PFSK-1 (cell line): ENCODE data around the gene CAPN10.

Experiments
- FOXP2 ChIP-seq: optimal IDR thresholded peaks from 2 replicates; pipeline ENCODE3; 2011; ENCODE audit warnings: borderline replicate concordance, control low read depth, inconsistent platforms; ENCODE audit not compliant: insufficient read depth; ENCODE audit errors: extremely low read length, extremely low read depth
- POLR2AphosphoS5 ChIP-seq: IDR thresholded peaks from 2 replicates; pipeline ENCODE4 v1.6.1; 2012; ENCODE audit warnings: low read depth, mild to moderate bottlenecking, control low read depth, low read length, moderate library complexity
- TAF1 ChIP-seq: IDR thresholded peaks from 2 replicates; pipeline ENCODE4 v1.6.1; 2012; ENCODE audit warnings: low read length, control low read depth, borderline replicate concordance; ENCODE audit not compliant: insufficient read depth
- TF ChIP-seq, protein P1 (sequence below), 2 experiments: IDR thresholded peaks; 2 replicates each; pipeline versions ENCODE4 v1.6.1 to v1.8.0; 2011 to 2012; ENCODE audit warnings: low read depth in 2 of 2, low read length in 2 of 2, control low read depth in 1 of 2, inconsistent platforms in 1 of 2, mild to moderate bottlenecking in 1 of 2, moderate library complexity in 1 of 2; ENCODE audit not compliant: insufficient read depth in 1 of 2

- TF ChIP-seq POLR2AphosphoS5 (peak; percentile 84), TAF1 (0 out of 2 replicates have a peak, but pooled peaks have one; percentile 42), FOXP2 (no peak)
- TF ChIP-seq, protein P1, sequence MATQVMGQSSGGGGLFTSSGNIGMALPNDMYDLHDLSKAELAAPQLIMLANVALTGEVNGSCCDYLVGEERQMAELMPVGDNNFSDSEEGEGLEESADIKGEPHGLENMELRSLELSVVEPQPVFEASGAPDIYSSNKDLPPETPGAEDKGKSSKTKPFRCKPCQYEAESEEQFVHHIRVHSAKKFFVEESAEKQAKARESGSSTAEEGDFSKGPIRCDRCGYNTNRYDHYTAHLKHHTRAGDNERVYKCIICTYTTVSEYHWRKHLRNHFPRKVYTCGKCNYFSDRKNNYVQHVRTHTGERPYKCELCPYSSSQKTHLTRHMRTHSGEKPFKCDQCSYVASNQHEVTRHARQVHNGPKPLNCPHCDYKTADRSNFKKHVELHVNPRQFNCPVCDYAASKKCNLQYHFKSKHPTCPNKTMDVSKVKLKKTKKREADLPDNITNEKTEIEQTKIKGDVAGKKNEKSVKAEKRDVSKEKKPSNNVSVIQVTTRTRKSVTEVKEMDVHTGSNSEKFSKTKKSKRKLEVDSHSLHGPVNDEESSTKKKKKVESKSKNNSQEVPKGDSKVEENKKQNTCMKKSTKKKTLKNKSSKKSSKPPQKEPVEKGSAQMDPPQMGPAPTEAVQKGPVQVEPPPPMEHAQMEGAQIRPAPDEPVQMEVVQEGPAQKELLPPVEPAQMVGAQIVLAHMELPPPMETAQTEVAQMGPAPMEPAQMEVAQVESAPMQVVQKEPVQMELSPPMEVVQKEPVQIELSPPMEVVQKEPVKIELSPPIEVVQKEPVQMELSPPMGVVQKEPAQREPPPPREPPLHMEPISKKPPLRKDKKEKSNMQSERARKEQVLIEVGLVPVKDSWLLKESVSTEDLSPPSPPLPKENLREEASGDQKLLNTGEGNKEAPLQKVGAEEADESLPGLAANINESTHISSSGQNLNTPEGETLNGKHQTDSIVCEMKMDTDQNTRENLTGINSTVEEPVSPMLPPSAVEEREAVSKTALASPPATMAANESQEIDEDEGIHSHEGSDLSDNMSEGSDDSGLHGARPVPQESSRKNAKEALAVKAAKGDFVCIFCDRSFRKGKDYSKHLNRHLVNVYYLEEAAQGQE (IDR thresholded peaks at IDR 0.05; ENCODE audit: insufficient read depth in 1 of 2, low read depth in 2 of 2, low read length in 2 of 2), result peak in 1 of 2 experiments; percentile 34; a peak in 1 of 4 replicates
These were observed at the start of gene CAPN10 for GRCh38 chr2:240586198-240586918.
